CD4-positive, alpha-beta T cell treated with Interleukin-21 for 1 hour (primary cell): ENCODE data around the gene PI4K2B.
"Not testable (repeated sequence)": the region's sequence is repeated elsewhere in the genome, so short reads cannot be mapped to it uniquely, and the experiment has no call there.

Source experiments
- DNase-seq: peaks from one replicate; pipeline ENCODE4 v3.0.0-alpha.2; 2020

Gene PI4K2B

GRCh38 chr4:25245181-25245580, 11.3 kb downstream of the PI4K2B start:
- DNase-seq = no peak

- DNase-seq = no peak
These were observed 13.1 kb downstream of the PI4K2B start for GRCh38 chr4:25246680-25247611.

DNA sequence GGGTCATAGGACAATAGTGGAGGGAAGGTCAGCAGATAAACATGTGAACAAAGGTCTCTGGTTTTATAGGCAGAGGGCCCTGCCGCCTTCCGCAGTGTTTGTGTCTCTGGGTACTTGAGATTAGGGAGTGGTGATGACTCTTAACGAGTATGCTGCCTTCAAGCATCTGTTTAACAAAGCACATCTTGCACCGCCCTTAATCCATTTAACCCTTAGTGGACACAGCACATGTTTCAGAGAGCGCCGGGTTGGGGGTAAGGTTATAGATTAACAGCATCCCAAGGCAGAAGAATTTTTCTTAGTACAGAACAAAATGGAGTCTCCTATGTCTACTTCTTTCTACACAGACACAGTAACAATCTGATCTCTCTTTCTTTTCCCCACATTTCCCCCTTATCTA, 15.0 kb downstream of the PI4K2B start:
- DNase-seq = not testable (repeated sequence)

DNA sequence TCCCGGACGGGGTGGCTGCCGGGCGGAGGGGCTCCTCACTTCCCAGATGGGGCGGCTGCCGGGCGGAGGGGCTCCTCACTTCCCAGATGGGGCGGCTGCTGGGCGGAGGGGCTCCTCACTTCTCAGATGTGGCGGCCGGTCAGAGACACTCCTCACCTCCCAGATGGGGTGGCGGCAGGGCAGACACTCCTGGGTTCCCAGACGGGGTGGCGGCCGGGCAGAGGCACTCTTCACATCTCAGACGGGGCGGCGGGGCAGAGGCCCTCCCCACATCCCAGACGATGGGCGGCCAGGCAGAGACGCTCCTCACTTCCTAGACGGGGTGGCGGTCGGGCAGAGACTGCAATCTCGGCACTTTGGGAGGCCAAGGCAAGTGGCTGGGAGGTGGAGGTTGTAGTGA, 15.7 kb downstream of the PI4K2B start:
- DNase-seq = not testable (repeated sequence)

GRCh38 chr4:25252230-25253070, 18.6 kb downstream of the PI4K2B start:
- DNase-seq = no peak

DNA sequence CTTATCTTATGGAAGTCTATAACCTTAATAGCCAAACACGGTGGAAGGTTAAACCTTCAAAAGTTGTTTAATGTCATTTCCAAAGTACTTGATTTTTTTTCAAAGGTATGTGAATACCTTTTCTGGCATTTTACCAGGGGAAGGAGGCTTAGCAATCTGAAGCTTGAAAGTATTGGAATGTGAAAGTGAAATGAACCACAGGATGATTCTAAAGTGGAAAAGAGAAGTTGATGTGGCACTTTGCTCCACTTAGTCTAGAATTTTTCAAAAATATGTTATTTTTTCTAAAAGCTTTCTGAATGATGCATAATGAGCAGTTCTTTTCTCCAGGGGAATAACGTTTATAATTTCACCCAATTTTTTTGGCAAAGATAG, 19.2 kb downstream of the PI4K2B start:
- DNase-seq = no peak

DNA sequence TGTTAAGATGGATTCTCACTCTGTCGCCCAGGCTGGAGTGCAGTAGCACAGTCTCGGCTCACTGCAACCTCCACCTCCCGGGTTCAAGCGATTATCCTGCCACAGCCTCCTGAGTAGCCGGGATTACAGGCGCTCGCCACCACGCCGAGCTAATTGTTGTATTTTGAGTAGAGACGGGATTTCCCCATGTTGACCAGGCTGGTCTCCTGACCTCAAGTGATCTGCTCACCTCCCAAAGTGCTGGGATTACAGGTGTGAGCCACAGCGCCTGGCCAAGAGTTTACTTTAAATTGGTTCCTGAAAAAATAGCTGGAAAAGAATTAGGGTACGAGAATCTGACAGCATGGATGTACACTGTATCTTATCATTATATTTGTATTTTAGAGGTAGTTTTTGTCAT, 20.0 kb downstream of the PI4K2B start:
- DNase-seq = not testable (repeated sequence)

- DNase-seq = no peak
These were observed 25.2 kb downstream of the PI4K2B start for GRCh38 chr4:25258980-25259578.

DNA sequence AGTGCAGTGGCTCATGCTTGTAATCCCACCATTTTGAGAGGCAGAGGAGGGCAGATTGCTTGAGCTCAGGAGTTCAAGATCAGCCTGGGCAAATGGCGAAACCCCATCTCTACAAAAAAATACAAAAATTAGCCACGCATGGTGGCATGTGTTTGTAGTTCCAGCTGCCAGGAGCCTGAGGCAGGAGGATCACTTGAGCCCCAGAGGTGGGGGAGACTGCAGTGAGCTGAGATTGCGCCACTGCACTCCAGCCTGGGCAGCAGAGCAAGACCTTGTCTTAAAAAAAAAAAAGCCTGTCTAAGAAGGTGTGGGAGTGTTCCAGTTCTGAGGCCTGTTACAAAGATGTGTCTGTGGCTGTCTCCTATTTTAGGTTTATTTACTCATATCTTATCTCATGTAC, 38.0 kb downstream of the PI4K2B start:
- no peak for DNase-seq

DNA sequence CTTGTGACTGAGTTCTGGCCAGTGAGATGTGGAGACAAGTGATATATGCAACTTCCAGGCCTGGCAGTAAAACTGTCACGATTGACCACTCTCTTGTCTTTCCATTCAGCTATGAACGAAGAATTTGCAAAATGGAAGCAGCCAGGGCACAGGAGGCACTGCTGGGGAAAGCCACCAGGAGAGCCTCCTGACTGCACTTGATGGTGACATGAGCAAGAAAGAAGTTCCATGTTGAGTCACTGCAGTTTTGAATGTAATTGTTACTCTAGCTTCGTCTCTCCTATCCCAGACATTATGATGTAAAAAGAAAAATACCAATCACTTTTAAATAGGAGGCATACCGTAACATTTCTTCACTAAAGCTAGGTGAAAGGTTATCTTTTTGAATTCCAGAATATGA, 46.4 kb downstream of the PI4K2B start:
- DNase-seq = no peak

GRCh38 chr4:25283948-25284347, 50.1 kb downstream of the PI4K2B start:
- DNase-seq = no peak

GRCh38 chr4:25284466-25284865, 50.6 kb downstream of the PI4K2B start:
- DNase-seq = no peak

GRCh38 chr4:25290490-25291067, 56.7 kb downstream of the PI4K2B start:
- DNase-seq = no peak

GRCh38 chr4:25291158-25291733, 57.4 kb downstream of the PI4K2B start:
- no peak for DNase-seq

- no peak for DNase-seq
These were observed 63.9 kb downstream of the PI4K2B start for GRCh38 chr4:25297528-25298242.

DNA sequence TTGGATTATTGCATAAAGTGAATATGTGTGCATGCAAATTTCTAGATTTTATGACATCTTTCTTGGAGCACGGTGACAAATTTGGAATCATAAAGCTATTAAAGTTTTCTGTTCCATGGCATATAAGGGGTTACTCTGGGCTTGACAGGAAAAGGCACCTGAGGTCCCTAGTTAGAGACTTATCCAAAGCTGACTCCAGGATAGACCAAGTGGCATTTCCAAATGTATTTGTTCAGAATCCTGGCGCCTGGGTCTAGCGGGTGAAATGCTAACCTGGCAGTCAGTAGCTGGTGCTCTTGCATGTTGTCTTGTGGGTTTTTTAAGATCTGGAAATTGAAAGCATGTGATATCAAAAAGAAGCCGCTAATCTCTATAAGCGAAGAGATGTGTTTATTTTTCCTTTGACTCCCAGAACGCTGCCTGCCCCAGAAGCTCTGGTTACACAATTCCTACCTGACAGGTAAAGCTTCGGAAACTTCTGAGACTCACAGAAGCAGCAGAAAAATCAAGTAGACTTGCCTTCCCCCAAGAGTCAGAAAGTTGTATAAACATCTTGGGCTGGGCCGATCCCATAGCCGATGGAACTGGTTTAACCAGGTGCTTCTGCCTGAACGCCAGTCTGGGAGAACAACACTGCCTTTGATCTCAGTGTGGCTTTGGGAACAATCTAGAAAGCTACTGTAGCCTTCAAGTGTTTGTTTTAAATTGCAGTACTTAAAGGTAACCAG, 65.8 kb downstream of the PI4K2B start:
- DNase-seq = no peak

DNA sequence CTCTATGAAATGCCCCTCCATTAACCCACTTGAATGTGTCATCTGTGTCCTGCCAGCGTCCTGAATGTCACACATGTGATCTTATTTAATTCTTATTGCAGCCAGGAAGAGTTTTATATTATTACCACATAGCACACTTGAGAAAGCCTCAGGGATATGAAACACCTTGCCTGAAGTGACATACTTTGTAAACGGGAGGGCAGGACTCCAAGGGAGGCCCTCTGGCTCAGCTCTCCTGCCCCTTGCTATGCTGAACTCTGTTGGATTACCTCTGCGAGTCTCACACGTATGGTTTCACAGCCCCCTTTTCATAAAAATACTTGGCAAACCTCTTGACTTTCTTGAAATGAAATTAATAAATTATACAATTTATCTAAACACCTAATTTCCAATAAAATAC, 67.6 kb downstream of the PI4K2B start:
- no peak for DNase-seq

DNA sequence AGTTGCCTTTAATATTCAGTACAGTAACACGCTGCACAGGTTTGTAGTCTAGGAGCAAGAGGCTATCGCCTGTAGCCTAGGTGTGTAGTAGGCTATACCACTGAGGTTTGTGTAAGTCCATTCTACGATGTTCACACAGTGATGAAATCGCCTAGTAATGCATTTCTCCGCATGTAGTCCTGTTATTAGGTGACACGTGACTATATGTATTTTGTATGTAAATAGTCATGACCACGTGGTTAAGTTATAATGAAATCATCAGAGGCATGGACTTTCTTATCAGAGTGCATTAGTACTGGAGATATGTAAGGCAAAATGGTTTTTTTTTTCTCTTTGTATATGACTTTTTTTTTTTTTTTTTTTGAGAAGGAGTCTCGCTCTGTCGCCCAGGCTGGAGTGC, 68.8 kb downstream of the PI4K2B start:
- no peak for DNase-seq

DNA sequence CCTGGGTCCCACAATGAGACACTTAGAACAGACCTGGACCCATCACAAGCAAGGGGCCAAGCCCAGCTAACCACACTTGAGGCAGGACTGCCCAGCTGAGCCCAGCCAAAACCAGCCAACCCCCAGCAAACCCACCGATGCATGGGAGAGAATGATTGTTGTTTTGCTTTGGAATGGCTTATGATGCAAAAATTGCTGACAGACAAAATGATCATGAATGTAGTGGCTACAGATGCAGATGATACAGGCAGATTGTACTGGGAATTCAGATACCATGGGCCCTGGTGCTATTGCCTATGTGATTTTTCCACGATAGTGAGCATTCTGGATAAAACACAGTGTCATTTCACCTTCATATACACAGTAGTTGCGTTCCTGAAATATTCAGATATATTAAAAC, 69.7 kb downstream of the PI4K2B start:
- no peak for DNase-seq

- no peak for DNase-seq
These were observed 72.8 kb downstream of the PI4K2B start for GRCh38 chr4:25306518-25307057.

DNA sequence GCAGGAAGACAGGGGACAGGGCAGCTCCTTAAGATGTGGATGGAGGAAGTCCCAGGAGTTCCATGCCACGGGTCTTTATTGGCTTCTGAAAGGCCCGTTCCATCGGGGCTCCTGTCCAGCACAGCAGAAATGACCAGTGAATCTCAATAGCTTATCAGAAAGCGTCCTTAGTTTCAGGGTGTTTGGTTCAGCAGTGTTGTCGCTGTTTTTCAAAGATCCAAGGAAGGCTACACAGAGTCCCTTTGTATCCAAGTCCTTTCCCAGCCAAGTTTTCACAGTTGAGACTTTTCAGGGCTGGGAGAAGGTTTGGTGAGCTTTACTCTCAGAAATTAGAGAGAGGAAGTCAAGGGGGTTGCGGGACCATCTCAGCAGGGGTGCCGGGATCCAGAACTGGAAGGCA, 73.8 kb downstream of the PI4K2B start:
- no peak for DNase-seq
